Liver (tissue), 9 donors: ENCODE results near the gene LEMD3. TPM values are rescaled to one million over a fixed set of nuclear protein-coding genes. Genes with fewer than 3 reads are reported as not detected.

ENCODE experiments used
- DNase-seq: peaks from one replicate; pipeline ENCODE4 v3.0.0-alpha.2; 2017; ENCODE audit warnings: low spot score
- H3K27ac ChIP-seq, 2 donors: one replicate each; pipeline ENCODE4 v1.7.0; 2013; ENCODE audit warnings: inconsistent platforms in 2 of 2, low read length in 2 of 2, control low read depth in 1 of 2, low read depth in 1 of 2, mild to moderate bottlenecking in 1 of 2
- H3K27me3 ChIP-seq, 4 donors: one replicate each; pipeline versions ENCODE4 v1.6.1 to v1.7.0; 2013; ENCODE audit warnings: low read length in 3 of 4, inconsistent platforms in 1 of 4, mild to moderate bottlenecking in 1 of 4, moderate library complexity in 1 of 4; ENCODE audit not compliant: control insufficient read depth in 4 of 4, insufficient read depth in 4 of 4
- H3K36me3 ChIP-seq, 4 donors: one replicate each; pipeline versions ENCODE4 v1.6.1 to v1.7.0; 2013; ENCODE audit warnings: low read length in 3 of 4, mild to moderate bottlenecking in 3 of 4, low read depth in 1 of 4, moderate library complexity in 1 of 4; ENCODE audit not compliant: control insufficient read depth in 4 of 4, insufficient read depth in 3 of 4
- H3K4me1 ChIP-seq, 4 donors: one replicate each; pipeline versions ENCODE4 v1.6.1 to v1.7.0; 2013; ENCODE audit warnings: low read length in 3 of 4, mild to moderate bottlenecking in 3 of 4, moderate library complexity in 1 of 4; ENCODE audit not compliant: control insufficient read depth in 4 of 4, insufficient read depth in 4 of 4
- H3K4me3 ChIP-seq, 3 donors: one replicate each; pipeline versions ENCODE4 v1.6.1 to v1.7.0; 2013; ENCODE audit warnings: low read length in 3 of 3, control low read depth in 1 of 3, low read depth in 1 of 3, mild to moderate bottlenecking in 1 of 3
- H3K9ac ChIP-seq, 2 donors: one replicate each; pipeline ENCODE4 v1.7.0; 2013; ENCODE audit warnings: low read length in 2 of 2, mild to moderate bottlenecking in 2 of 2, moderate library complexity in 2 of 2, control low read depth in 1 of 2, low read depth in 1 of 2
- H3K9me3 ChIP-seq, 4 donors: one replicate each; pipeline versions ENCODE4 v1.6.1 to v1.7.0; 2013; ENCODE audit warnings: low read length in 3 of 4; ENCODE audit not compliant: control insufficient read depth in 4 of 4
- ATF3 ChIP-seq: IDR thresholded peaks from 2 replicates; pipeline ENCODE4 v1.6.1; 2016; ENCODE audit warnings: antibody characterized with exemption
- CTCF ChIP-seq: fragments of 150-350 bp; IDR thresholded peaks from 2 replicates; pipeline ENCODE4 v1.5.1; 2017; ENCODE audit warnings: improper control_type of control experiment, low read depth, low read length; ENCODE audit not compliant: missing input control
- EGR1 ChIP-seq, 2 donors: IDR thresholded peaks; 2 replicates each; pipeline ENCODE4 v1.6.1; 2016 to 2018; ENCODE audit warnings: antibody characterized with exemption in 2 of 2, low read depth in 2 of 2
- FOXA2 ChIP-seq: IDR thresholded peaks from 2 replicates; pipeline ENCODE4 v1.6.1; 2016; ENCODE audit warnings: antibody characterized with exemption
- GABPA ChIP-seq, 2 donors: IDR thresholded peaks in 1 of 2; conservative IDR thresholded peaks in 1 of 2; 2 replicates each; pipeline ENCODE4 v1.6.1; 2016; ENCODE audit warnings: antibody characterized with exemption in 2 of 2, mild to moderate bottlenecking in 1 of 2, moderate library complexity in 1 of 2
- JUND ChIP-seq, 2 donors: IDR thresholded peaks; 2 replicates each; pipeline ENCODE4 v1.6.1; 2016; ENCODE audit warnings: antibody characterized with exemption in 2 of 2
- MAX ChIP-seq: IDR thresholded peaks from 2 replicates; pipeline ENCODE4 v1.6.1; 2016; ENCODE audit warnings: antibody characterized with exemption
- RAD21 ChIP-seq, 2 donors: IDR thresholded peaks; 2 replicates each; pipeline ENCODE4 v1.6.1; 2016; ENCODE audit warnings: antibody characterized with exemption in 2 of 2, mild to moderate bottlenecking in 2 of 2
- SP1 ChIP-seq: IDR thresholded peaks from 2 replicates; pipeline ENCODE4 v1.6.1; 2018; ENCODE audit warnings: antibody characterized with exemption, mild to moderate bottlenecking
- TAF1 ChIP-seq: conservative IDR thresholded peaks from 2 replicates; pipeline ENCODE4 v1.6.1; 2016; ENCODE audit warnings: antibody characterized with exemption, mild to moderate bottlenecking
- ZBTB33 ChIP-seq: IDR thresholded peaks from 2 replicates; pipeline ENCODE4 v1.6.1; 2016; ENCODE audit warnings: antibody characterized with exemption
- WGBS: extraction: QIAGEN DNeasy Blood & Tissue Kit; methylation state at CpG from one replicate; pipeline ENCODE4 v1.1.7; 2013; 5-methylcytosine and 5-hydroxymethylcytosine counted together
- polyA plus RNA-seq, 2 donors: library from polyadenylated mRNA; stranded (reverse) in 1 of 2; unstranded in 1 of 2; fragments of 200-250 nt in 1 of 2; fragments of >200 nt in 1 of 2; fragmentation: Nextera tagmentation in 1 of 2; extraction: Ambion mirVana in 1 of 2; gene quantifications; one replicate each; pipeline versions ENCODE4 v1.2.1 to v1.2.3, GENCODE V29; 2013 to 2015
- total RNA-seq, 2 donors: library from RNA; depleted of rRNA; stranded (reverse); fragments of >200 nt; gene quantifications; one replicate each; pipeline ENCODE4 v1.2.3, GENCODE V29; 2014
- donor health status: healthy.
- donor health status: healthy.
- donor health status: healthy.
- donor health status: healthy.
- donor health status: healthy.

LEMD3 gene
- total and polyA plus RNA-seq, 4 donors: 3.5 to 19.5 (median 11.3) TPM

GRCh38 chr12:65199604-65200003 lies 30.2 kb downstream of the LEMD3 start:
- Histone ChIP-seq H3K4me3 (no peak overlapping the region), H3K9ac (no peak overlapping the region), H3K9me3 (no peaks in the 10 kb centered on the region), H3K4me1 (no peaks in the 10 kb centered on the region), H3K27me3 (no peaks in the 10 kb centered on the region), H3K27ac (no peak overlapping the region), H3K36me3 (no peaks in the 10 kb centered on the region)
- no peak for DNase-seq
- WGBS: 96% methylated on average over 2 of the region's 2 CpGs
- no peak for TF ChIP-seq CTCF
- no peak for TF ChIP-seq GABPA (IDR thresholded peaks at IDR 0.05 in 1 of 2, conservative IDR thresholded peaks at IDR 0.05 in 1 of 2)
- no peak for TF ChIP-seq MAX
- TF ChIP-seq EGR1 (IDR thresholded peaks at IDR 0.05; ENCODE audit: low read depth in 2 of 2): no peak

- TF ChIP-seq TAF1 (no peak), SP1 (no peak), ZBTB33 (no peak), JUND (IDR thresholded peaks at IDR 0.05) (no peak), MAX (no peak), EGR1 (IDR thresholded peaks at IDR 0.05; ENCODE audit: low read depth in 2 of 2) (no peak), FOXA2 (no peak), ATF3 (no peak), CTCF (no peak), RAD21 (IDR thresholded peaks at IDR 0.05) (no peak)
- DNase-seq: no peak
- WGBS: 95% methylated on average over 6 of the region's 6 CpGs
Measured at GRCh38 chr12:65200007-65200665, 30.8 kb downstream of the LEMD3 start.

More at GRCh38 chr12:65200007-65200665, 30.8 kb downstream of the LEMD3 start:
- no peaks in the 10 kb centered on the region for H3K4me1 ChIP-seq
- no peak overlapping the region for H3K27ac ChIP-seq
- no peaks in the 10 kb centered on the region for H3K27me3 ChIP-seq
- no peaks in the 10 kb centered on the region for H3K9me3 ChIP-seq
- no peak overlapping the region for H3K4me3 ChIP-seq
- H3K36me3 ChIP-seq: no peaks in the 10 kb centered on the region
- H3K9ac ChIP-seq: no peak overlapping the region
